Esophagus (tissue), 2 donors: Measurements from ENCODE around the gene SNAPC4. TPM values are rescaled to one million over a fixed set of nuclear protein-coding genes. Genes with fewer than 3 reads are reported as not detected.

ENCODE experiments used
- H3K27ac ChIP-seq, 2 donors: one replicate each; pipeline ENCODE4 v1.5.1; 2013; ENCODE audit warnings: low read depth in 2 of 2, mild to moderate bottlenecking in 2 of 2, inconsistent platforms in 1 of 2, low read length in 1 of 2, moderate library complexity in 1 of 2
- H3K27me3 ChIP-seq, 2 donors: one replicate each; pipeline ENCODE4 v1.6.1; 2013; ENCODE audit warnings: low read length in 2 of 2, control low read depth in 1 of 2, mild to moderate bottlenecking in 1 of 2; ENCODE audit not compliant: insufficient read depth in 2 of 2, control insufficient read depth in 1 of 2
- H3K36me3 ChIP-seq, 2 donors: one replicate each; pipeline ENCODE4 v1.6.1; 2013; ENCODE audit warnings: low read length in 1 of 2; ENCODE audit not compliant: control insufficient read depth in 2 of 2, insufficient read depth in 2 of 2
- H3K4me1 ChIP-seq, 2 donors: one replicate each; pipeline ENCODE4 v1.6.1; 2013; ENCODE audit warnings: low read length in 1 of 2; ENCODE audit not compliant: control insufficient read depth in 2 of 2, insufficient read depth in 2 of 2
- H3K4me3 ChIP-seq, 2 donors: one replicate each; pipeline ENCODE4 v1.5.1; 2013; ENCODE audit warnings: low read length in 2 of 2, mild to moderate bottlenecking in 2 of 2, low read depth in 1 of 2, moderate library complexity in 1 of 2
- H3K9me3 ChIP-seq, 2 donors: one replicate each; pipeline ENCODE4 v1.6.1; 2013; ENCODE audit warnings: mild to moderate bottlenecking in 2 of 2, low read depth in 1 of 2, low read length in 1 of 2, moderate library complexity in 1 of 2; ENCODE audit not compliant: control insufficient read depth in 2 of 2, insufficient read depth in 1 of 2
- WGBS, 2 donors: extraction: QIAGEN DNeasy Blood & Tissue Kit; methylation state at CpG; one replicate each; pipeline ENCODE4 v1.1.7; 2013; 5-methylcytosine and 5-hydroxymethylcytosine counted together
- polyA plus RNA-seq, 2 donors: library from polyadenylated mRNA; stranded (reverse); fragments of 200-250 nt; gene quantifications; one replicate each; pipeline ENCODE4 v1.2.3, GENCODE V29; 2013
- donor health status: healthy with polysubstance abuse.
- donor health status: Bipolar disorder and iron deficiency.

Gene SNAPC4
- polyA plus RNA-seq, 2 donors = 3.5 to 6.6 TPM

DNA sequence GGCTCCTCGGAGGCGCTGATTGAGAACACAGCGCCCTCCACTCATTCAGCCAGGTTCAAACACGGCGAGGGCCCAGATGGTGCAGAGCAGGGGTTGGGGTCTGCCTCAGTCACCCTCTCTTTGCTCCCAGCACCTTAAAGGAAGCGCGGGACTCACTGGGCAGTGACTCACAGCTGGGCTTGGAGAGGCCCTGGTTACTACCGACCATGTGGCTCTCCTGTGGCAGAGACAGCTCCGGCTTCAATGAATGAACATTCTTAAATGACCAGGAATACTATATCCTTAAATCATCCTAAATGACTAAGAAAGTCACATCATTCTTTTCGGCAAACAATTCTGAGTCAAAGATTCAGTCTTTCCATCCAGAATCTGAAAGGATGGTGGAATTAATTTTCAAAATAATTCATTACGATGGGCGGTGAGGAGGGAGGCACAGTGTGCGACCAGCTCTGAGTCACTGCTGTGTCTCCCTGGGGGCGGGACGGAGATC, 41.3 kb upstream of the SNAPC4 start:
- 86 to 88% methylated on average over 15 of the region's 15 CpGs for WGBS, 2 donors
- Histone ChIP-seq H3K27ac (no peak overlapping the region), H3K9me3 (no peaks in the 10 kb centered on the region), H3K36me3 (peaks cover 19 to 38% of the 10 kb centered on the region in 2 donors), H3K4me3 (no peak overlapping the region), H3K4me1 (peaks cover 0 to 16% of the 10 kb centered on the region in 2 donors), H3K27me3 (no peaks in the 10 kb centered on the region)

DNA sequence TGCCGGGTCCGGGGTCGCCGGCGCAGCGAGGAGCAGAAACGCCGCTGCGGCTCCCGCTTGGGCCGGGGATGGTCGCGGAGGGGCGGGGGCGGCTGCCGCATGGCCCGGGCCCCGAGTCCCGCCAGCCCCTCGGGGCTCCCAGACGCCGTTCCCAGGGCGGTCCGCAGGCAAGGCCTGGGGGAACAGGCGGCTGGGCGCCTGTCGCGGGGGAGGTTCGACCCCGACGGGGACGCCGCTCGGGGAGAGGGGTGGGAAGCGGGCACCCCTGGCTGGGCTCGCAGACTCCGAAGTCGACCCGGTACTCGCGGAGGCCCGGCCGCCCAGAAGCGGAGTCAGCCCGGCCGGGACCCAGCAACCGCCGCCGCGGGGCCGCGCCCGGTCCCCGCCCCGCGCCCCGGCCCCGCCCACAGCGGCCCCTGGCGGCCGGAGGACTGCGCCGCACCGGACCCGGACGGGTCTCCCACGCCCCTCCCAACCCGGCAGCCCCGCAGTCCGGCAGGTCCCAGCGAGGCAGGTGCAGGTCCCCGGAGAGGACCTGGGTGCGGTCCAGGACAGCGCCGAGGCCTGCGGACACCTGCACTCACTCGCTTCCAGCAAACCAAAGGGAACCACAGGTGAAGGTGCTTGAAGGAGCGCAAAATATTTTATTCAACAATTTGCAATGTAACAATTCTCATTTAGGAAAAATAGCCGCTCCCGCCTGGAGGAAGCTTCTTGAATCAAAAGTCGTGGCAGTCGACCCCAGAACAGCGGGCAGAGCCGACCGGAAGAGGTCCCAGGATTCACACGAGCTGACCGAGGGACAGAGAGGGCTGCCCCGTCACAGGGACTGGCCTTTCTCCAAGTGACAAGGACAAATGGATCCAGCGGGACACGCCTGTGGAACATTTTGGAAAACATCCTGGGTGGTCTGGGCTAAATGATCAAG, 39.8 kb upstream of the SNAPC4 start, which contains the start of gene INPP5E:
TSS of gene INPP5E (minus strand) at position 365 of the 928 bp plus-strand sequence. CDS start 426 bp downstream, outside the sequence.
- Histone ChIP-seq H3K27me3 (no peaks in the 10 kb centered on the region), H3K4me1 (peaks cover 0 to 17% of the 10 kb centered on the region in 2 donors), H3K4me3 (peak within 1 kb of the TSS; percentile 76 to 91), H3K36me3 (peaks cover 19 to 39% of the 10 kb centered on the region in 2 donors), H3K9me3 (no peaks in the 10 kb centered on the region), H3K27ac (peak within 1 kb of the TSS; percentile 44 to 77)
- WGBS, 2 donors = 4% methylated on average over 83 to 90 of the region's 90 CpGs

DNA sequence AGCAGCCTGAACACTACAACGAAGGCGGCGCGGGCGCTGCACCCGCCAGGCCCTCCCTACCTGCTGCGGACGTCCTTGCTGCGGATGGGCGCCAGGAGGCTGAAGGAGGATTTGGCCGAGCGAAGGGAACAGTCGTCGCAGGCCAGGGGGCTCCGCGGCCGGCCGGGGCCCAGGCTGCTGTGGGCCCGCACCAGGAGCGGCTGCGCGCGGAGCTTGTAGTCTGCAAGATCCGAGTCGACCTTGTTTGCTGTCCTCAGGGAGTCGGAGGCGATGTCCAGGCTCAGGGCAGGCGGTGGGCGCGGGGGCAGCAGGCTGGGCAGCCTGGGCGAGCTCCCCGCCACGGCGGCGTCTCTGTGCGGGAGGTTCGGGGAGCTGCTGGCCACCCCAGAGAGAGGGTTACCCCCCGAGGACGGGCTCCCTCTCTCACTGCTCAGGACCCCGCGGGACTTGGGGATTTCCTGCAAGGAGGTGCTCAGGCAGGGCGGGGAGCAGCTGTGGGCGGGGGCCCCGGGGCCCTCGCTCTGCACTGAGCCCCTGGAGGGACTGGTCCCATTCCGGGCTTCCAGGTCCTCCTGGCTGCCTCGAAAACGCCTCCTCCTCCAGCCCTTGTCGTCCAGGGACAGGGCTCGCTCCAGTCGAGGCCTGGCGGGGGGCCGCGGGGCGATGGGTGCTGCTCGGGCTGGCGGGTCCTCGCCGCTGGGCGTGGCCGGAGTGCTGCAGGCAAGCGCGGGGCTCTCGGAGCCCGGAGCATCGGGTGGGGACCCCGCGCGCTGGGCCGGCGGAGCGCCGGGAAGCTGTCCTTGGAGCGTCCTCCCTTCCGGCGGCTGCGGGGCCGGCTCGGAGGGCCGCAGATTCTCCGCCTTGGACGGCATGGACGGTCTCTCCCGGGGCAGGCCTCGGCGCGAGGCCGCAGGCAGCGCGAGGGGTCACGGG, 38.8 kb upstream of the SNAPC4 start:
- Histone ChIP-seq H3K4me1 (peaks cover 0 to 17% of the 10 kb centered on the region in 2 donors), H3K9me3 (no peaks in the 10 kb centered on the region), H3K27me3 (no peaks in the 10 kb centered on the region), H3K27ac (peak overlapping the region; percentile 44 to 77), H3K4me3 (peak overlapping the region; percentile 76 to 91), H3K36me3 (peaks cover 19 to 37% of the 10 kb centered on the region in 2 donors)
- WGBS, 2 donors = 1 to 2% methylated on average over 74 to 91 of the region's 91 CpGs

DNA sequence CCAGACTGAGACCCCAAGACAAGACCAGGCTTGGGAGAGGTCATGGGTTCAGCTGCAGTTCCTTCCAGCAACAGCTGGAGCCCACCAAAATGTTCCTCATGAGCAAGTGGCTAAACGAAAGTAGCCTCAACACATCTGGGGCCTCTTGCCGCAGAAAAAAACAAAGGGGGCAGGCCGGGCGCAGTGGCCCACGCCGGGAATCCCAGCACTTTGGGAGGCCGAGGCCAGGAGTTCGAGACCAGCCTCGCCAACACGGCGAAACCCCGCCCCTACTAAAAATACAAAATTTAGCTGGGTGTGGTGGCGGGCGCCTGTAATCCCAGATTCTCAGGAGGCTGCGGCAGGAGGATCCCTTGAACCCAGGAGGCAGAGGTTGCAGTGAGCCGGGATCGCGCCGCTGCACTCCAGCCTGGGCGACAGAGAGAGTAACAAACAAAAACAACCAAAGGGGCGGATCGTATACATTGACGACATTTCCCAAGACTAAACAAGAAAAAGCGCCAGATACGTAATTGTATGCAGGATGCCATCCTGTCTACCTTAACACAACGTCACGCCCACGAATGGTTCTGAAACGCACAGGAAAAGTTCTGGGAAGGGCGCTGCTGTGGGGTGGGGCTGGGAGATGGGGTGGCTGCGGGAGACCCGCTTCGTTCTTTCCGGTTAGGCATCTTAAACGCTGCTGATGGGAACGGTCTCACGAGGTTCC, 38.0 kb upstream of the SNAPC4 start:
- no peaks in the 10 kb centered on the region for H3K9me3 ChIP-seq
- H3K4me3 ChIP-seq = peak overlapping the region; percentile 76 to 91
- no peak overlapping the region for H3K27ac ChIP-seq
- H3K36me3 ChIP-seq = peaks cover 15 to 37% of the 10 kb centered on the region in 2 donors
- H3K27me3 ChIP-seq = no peaks in the 10 kb centered on the region
- WGBS, 2 donors = 47 to 48% methylated on average over 37 of the region's 37 CpGs
- H3K4me1 ChIP-seq = peaks cover 0 to 17% of the 10 kb centered on the region in 2 donors

DNA sequence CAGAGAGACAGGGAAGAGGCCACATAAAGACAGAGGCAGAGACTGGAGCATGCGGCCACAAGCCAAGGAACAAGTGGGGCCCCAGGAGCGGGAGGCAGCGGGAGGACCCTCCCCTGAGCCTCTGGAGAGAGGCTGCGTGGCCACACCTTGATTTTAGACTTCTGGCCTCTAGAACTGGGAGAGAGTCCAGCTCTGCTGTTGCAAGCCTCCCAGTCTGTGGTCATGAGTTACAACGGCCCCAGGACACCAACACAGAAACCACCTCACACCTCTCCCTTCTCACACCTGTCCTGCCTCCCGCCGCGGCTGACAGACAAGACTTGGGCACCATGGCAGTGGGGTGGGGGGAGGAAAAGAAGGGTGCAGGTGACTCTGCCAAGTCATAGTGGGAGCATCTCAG, 37.5 kb upstream of the SNAPC4 start:
- Histone ChIP-seq H3K27ac (no peak overlapping the region), H3K27me3 (no peaks in the 10 kb centered on the region), H3K4me3 (peak overlapping the region in 1 of 2 donors; percentile 2), H3K4me1 (peaks cover 0 to 17% of the 10 kb centered on the region in 2 donors), H3K9me3 (no peaks in the 10 kb centered on the region), H3K36me3 (peaks cover 13 to 41% of the 10 kb centered on the region in 2 donors)
- WGBS, 2 donors = 51 to 59% methylated on average over 8 of the region's 8 CpGs

DNA sequence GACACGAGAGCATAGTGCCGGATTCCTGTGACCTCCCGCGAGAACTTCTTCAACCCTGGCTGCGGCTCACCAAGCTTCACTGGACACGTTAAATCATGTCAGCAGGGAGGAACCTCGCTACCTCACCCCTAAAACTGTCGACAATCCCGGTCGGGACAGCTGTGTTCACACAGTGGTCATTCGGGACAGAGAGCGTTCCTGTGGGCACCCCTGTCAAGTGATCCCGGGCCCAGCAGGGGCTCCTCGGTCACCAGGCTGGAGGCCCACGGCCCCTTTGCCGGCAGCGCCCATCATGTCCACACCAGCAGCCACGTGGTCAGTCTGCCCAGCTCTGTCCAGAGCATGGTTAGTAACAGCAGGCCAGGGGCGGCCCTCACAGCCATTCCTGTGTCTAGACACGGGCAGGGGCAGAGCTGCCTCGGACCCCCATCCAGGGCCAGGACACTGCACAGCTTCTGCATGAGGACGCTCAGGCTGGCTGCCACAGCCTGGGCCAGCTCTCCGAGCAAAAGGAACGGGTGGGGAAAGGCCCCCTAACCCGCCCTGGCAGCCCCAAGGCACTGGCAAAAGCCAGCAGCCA, 36.2 kb upstream of the SNAPC4 start:
- no peak overlapping the region for H3K4me3 ChIP-seq
- peaks cover 6 to 37% of the 10 kb centered on the region in 2 donors for H3K36me3 ChIP-seq
- WGBS, 2 donors = 89 to 91% methylated on average over 25 of the region's 25 CpGs
- H3K9me3 ChIP-seq = no peaks in the 10 kb centered on the region
- H3K27me3 ChIP-seq = no peaks in the 10 kb centered on the region
- H3K27ac ChIP-seq = no peak overlapping the region
- peaks cover 0 to 17% of the 10 kb centered on the region in 2 donors for H3K4me1 ChIP-seq

DNA sequence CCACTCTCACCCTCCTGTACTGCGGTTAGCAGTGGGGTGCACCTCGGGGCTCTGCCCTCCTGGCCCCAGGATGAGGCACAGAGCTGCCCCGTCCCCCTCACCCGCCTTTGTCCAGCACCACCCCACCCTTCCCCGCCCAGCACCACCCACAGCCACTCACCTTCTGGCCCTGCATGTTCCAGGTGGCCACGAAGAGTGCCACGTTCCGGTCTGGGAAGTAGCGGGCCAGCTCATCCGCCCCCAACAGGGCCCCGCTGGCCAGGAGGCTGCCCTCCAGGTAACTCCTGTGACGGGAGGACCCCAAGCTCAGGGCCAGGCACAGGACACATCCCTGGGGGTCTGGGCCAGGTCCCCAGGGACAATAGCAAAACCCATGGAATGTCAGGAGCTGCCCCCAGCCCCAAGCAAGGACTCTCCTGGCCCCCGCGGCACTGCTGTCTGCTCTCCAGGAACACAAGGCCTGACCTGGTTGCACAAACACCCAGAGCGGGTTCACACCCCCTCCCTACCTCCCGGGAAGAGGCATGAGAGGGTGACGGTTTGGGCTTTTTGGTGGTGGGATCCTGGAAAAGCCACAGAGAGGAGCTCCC, 34.7 kb upstream of the SNAPC4 start:
- Histone ChIP-seq H3K36me3 (peaks cover 6 to 42% of the 10 kb centered on the region in 2 donors), H3K9me3 (no peaks in the 10 kb centered on the region)
- WGBS, 2 donors = 91 to 94% methylated on average over 16 to 17 of the region's 17 CpGs

DNA sequence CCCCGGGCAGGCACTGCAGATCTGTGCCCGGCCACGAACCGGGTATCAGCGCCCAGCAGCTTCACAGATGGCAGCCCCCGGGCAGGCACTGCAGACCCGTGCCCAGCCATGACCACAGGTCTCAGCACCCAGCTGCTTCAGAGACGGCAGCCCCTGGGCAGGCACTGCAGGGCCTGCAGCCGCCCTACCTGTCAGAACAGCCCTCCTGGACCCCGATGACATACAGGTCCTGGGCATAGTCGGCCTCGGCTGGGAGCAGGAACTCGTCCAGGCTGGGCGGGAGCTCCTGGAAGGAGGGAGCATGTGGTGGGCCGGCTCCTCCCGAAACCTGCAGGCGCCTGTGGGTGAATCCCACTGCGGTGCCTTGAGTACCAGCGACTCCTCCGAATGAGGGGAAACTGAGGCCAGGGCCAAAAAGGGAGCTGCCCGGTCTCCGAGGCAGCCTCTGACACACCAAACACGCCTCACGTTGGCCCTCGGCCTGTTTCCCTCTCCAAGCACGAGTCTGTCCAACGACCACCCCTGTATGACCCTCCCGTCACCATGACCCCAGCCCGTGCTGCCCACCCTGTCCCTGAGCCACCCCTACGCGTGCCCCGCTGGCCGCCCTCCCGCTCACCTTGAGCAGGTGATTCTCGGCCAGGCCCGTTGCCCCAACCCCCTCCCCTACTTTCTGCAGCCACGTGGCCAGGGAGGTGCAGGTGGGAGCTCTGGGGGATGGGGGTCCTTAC, 34.0 kb upstream of the SNAPC4 start:
- Histone ChIP-seq H3K27ac (no peak overlapping the region), H3K4me1 (peaks cover 0 to 12% of the 10 kb centered on the region in 2 donors), H3K9me3 (no peaks in the 10 kb centered on the region), H3K4me3 (no peak overlapping the region), H3K36me3 (peaks cover 6 to 47% of the 10 kb centered on the region in 2 donors), H3K27me3 (no peaks in the 10 kb centered on the region)
- WGBS, 2 donors = 89 to 91% methylated on average over 37 of the region's 37 CpGs

More for the DNA sequence above, 34.7 kb upstream of the SNAPC4 start:
- H3K27me3 ChIP-seq = no peaks in the 10 kb centered on the region
- H3K4me3 ChIP-seq = no peak overlapping the region
- H3K4me1 ChIP-seq = peaks cover 0 to 12% of the 10 kb centered on the region in 2 donors
- H3K27ac ChIP-seq = no peak overlapping the region
